Smooth muscle cell of bladder (primary cell): ENCODE data around the gene POTEB2. TPM values are rescaled to one million over a fixed set of nuclear protein-coding genes. Genes with fewer than 3 reads are reported as not detected.

Source experiments
- total RNA-seq: library from RNA; depleted of rRNA; stranded (reverse); fragments of >200 nt; gene quantifications from 2 replicates; pipeline ENCODE4 v1.2.3, GENCODE V29; 2014

The POTEB2 gene
- not detected in 2 replicates for total RNA-seq

DNA sequence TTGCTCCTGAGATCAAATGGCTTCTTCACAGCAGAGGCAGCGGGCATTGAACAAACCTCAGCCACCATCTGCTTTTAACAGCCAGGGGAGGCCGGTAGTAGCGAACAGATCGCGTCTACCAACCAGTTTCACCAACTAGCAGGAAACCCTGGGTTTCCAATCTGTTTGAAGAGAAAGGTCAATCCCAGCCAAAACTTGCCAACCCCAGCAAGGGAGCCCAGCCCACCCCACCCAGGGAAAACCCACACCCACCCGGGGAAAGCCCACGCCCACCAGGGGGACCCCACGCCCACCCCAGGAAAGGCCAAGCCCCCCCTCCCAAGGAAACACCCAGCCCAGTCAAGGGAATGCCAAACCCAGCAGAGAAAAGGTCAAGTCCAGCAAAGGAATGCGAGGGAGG, at the start of gene POTEB2:
TSS of gene POTEB2 (minus strand) at position 101 of the 400 bp plus-strand sequence. CDS start at position 68, 33 bp downstream.

